22Rv1 (cell line): ENCODE measurements around the gene CLRN3.

Experiments used
- CTCF ChIP-seq: fragments of 450-650 bp; IDR thresholded peaks from 2 replicates; pipeline ENCODE4 v1.5.1; 2017; ENCODE audit warnings: mild to moderate bottlenecking
- ZFX ChIP-seq: fragments of 450-650 bp; IDR thresholded peaks from 2 replicates; pipeline ENCODE4 v1.6.1; 2017; ENCODE audit warnings: antibody characterized with exemption, borderline replicate concordance

- TF ChIP-seq CTCF, result no peak
- no peak for TF ChIP-seq ZFX
Observed at GRCh38 chr10:127933271-127933670, 40.5 kb upstream of the CLRN3 start.
